GM12801 (cell line): ENCODE data around the gene PIK3R2.

Experiments used
- TF ChIP-seq, protein P1 (sequence below): IDR thresholded peaks from one replicate; pipeline ENCODE4 v1.5.1; 2011; ENCODE audit warnings: control low read depth; ENCODE audit not compliant: insufficient read length; ENCODE audit errors: extremely low read depth

Gene PIK3R2

DNA sequence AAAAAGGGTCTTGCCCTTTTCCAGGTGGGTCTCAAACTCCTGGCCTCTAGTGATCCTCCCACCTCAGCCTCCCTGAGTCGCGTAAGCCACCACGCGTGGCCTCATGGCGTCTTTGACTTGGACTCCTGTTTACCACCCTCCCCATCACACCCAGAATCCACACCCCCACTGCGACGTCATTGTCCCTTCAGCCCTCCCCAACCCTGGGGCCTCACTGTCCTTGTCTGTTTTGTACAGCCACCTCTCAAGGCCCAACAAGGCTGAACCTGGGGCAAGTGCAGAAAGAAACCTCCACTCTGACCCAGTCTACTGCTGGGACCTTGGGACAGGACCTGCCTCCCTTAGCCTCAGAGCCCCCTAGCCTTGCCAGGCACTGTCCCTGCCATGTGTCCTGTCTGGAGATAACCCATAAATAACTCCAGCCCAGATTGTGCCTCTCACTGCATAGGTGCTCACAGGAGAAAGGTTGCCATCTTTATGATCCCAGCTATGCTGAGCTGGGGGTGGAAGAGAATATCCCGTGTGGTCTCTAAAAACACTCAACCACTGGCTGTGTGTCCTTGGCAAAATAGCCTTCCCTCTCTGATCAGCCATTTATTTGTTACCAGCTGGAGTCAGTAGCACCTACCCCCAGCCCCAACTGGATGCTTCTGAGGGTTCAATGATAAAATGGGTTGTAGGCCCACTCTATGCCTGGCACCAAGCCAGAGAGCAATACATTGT, 18.8 kb downstream of the PIK3R2 start:
- TF ChIP-seq, protein P1, sequence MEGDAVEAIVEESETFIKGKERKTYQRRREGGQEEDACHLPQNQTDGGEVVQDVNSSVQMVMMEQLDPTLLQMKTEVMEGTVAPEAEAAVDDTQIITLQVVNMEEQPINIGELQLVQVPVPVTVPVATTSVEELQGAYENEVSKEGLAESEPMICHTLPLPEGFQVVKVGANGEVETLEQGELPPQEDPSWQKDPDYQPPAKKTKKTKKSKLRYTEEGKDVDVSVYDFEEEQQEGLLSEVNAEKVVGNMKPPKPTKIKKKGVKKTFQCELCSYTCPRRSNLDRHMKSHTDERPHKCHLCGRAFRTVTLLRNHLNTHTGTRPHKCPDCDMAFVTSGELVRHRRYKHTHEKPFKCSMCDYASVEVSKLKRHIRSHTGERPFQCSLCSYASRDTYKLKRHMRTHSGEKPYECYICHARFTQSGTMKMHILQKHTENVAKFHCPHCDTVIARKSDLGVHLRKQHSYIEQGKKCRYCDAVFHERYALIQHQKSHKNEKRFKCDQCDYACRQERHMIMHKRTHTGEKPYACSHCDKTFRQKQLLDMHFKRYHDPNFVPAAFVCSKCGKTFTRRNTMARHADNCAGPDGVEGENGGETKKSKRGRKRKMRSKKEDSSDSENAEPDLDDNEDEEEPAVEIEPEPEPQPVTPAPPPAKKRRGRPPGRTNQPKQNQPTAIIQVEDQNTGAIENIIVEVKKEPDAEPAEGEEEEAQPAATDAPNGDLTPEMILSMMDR, result no peak

DNA sequence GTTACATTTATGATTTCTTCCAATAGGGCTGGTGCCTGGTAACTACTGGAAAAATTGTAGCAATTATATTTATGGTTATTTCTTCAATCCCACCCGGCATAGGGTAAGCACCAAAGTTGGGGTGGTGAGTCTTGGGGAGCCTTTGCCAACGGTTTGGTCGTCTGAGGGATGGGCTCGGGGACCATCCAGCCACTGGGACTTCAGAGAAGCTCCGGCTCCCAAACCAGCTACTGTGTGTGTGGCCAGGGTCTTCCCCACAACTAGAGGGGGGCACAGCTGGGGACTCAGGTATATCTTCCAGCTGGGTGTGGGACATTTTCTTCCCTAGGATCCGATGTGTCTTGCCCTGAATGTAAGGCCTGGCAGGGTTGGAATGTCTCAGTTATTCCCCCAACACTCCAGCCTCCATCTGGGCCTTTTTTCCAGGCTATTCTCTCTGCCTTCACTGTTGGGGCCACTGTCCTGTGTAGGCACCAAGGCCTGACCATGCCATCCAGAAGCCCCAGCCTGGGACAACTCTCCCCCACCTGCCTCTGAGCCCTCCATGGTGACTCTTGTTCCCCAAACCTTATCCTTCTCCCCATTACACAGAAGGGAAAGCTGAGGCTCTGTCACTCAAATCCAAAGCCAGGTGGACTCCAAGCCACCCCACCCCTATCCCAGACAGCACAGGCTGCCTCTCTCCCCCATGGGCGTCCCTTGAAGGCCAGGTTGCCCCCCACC, 19.5 kb downstream of the PIK3R2 start:
- TF ChIP-seq, protein P1, result no peak

DNA sequence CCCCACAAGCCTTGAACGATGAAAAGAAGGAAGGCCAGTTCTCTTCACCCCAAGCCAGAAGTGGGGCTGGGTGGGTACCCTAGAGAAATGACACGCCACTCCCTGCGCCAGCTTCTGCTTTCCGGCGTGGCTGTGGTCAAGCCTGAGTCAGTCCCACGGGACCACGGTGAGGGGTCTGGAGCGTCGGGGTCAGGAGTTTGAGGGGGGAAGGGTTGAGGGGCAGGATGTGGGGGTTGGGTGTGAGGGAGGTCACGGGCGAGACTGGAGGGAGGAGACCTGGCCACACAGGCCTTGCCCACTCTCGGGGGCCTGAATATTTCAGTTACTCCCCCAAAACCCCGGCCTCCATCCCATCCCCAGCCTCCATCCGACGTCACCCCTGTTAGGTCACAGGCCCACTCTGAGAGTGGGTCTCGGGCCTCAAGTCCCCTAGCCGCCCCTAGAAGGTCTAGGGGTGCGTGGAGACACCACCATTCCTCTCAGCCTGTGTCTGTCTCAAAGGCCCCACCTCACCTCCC, 20.1 kb downstream of the PIK3R2 start:
- TF ChIP-seq, protein P1, result no peak

DNA sequence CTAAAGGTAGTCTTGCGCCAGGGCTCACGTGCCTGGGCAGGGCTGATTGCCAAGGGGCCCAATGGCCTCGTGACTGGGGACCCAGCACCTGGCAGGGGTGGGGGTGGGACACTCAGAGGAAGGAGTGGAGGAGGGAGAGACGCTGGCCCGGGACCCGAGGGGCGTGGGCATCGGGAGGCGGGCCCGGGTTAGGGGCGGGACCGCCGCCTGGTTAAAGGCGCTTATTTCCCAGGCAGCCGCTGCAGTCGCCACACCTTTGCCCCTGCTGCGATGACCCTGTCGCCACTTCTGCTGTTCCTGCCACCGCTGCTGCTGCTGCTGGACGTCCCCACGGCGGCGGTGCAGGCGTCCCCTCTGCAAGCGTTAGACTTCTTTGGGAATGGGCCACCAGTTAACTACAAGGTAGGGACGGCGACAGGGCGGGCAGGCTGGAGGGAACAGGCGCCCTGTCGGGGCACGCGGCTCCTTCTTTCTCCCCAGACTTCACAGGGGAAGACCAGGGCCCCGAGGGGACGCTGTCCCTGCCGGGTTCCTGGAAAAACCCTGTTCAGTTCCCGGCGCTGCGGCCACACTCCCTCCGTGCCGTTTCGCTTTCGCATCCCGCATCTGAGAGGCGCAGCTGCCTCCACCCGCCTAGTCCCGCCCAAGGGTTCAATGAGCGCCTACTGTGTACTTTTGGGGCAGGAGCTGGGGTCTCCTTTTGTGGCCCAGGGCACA, 20.8 kb downstream of the PIK3R2 start, which contains the start of gene IFI30:
Gene IFI30, plus strand, starts transcription at position 242 of the 717 bp plus-strand sequence. Its CDS starts 29 bp downstream, at position 271.
- TF ChIP-seq, protein P1, result no peak

DNA sequence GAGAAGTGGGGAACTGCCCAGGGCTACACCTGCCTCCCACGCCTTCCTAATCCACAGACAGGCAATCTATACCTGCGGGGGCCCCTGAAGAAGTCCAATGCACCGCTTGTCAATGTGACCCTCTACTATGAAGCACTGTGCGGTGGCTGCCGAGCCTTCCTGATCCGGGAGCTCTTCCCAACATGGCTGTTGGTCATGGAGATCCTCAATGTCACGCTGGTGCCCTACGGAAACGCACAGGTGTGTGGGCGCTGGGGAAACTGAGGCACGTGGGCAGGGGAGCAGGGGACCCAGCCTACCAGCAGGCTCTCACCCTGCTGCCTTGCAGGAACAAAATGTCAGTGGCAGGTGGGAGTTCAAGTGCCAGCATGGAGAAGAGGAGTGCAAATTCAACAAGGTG, 22.0 kb downstream of the PIK3R2 start:
- TF ChIP-seq, protein P1, result no peak

DNA sequence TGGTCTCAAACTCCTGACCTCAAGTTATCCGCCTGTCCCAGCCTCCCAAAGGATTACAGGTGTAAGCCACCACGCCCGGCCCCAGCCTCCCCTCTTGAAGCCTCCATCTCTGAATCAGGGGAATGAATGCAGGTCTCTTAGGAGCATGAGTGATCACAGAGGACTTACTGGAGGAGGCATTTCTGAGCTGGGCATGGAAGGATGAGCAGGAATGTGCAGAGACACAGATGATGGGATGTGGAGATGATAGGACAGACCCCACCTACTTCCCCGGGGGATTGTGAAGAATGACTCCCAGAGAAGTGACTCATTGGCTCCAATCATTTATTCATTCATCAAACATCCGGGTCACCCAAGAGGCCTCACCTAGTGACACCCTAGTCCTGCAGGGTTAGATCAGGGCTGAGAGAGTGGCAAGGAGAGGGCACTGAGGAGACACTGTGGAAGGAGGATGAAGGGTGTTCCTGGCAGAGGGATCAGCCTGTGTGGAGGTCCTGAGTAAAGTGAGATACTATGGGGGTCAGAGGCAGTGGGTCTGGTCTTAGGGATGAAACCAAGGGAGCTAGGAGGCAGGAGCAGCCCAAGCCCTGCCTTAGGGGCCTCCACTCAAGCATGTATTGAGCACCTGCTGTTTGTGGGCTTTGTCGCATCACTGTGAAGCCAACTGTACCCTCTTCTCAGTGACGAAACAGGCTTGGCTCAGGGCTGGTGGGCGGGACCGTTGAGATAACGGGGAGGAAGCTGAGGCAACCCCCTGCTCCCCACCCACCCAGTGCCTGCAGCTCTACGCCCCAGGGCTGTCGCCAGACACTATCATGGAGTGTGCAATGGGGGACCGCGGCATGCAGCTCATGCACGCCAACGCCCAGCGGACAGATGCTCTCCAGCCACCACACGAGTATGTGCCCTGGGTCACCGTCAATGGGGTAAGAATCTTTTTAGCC, 23.7 kb downstream of the PIK3R2 start:
- TF ChIP-seq, protein P1, result no peak
